CD4-positive, alpha-beta T cell treated with Interleukin-2 at 100 ng/mL for 4 hours (primary cell): Measurements from ENCODE around the gene RIPPLY3.

Experiments used
- DNase-seq: peaks from one replicate; pipeline ENCODE4 v3.0.0-alpha.2; 2020; ENCODE audit warnings: low spot score

Gene RIPPLY3

GRCh38 chr21:37006486-37007291, at the start of gene RIPPLY3:
Gene RIPPLY3 (plus strand): TSS chr21:37006702. CDS start chr21:37006773, 71 bp downstream.
- DNase-seq = no peak

- no peak for DNase-seq
These were observed 47.3 kb upstream of the RIPPLY3 start for GRCh38 chr21:36959020-36959835.

- no peak for DNase-seq
These were observed 45.7 kb upstream of the RIPPLY3 start for GRCh38 chr21:36960676-36961284.

GRCh38 chr21:36962098-36962780, 44.3 kb upstream of the RIPPLY3 start:
- DNase-seq = no peak

GRCh38 chr21:36964398-36964797, 42.1 kb upstream of the RIPPLY3 start:
- no peak for DNase-seq

GRCh38 chr21:36964827-36965719, 41.4 kb upstream of the RIPPLY3 start:
- no peak for DNase-seq

GRCh38 chr21:36965720-36966065, 40.8 kb upstream of the RIPPLY3 start:
- DNase-seq = no peak

GRCh38 chr21:36966066-36966820, 40.3 kb upstream of the RIPPLY3 start, which contains the start of gene HLCS:
Gene HLCS (minus strand): TSS chr21:36966669. CDS start chr21:36966638, 31 bp downstream.
- DNase-seq = peak; percentile 75

- peak; percentile 2 for DNase-seq
These were observed 39.4 kb upstream of the RIPPLY3 start for GRCh38 chr21:36966821-36967768.

- DNase-seq = no peak
These were observed 38.1 kb upstream of the RIPPLY3 start for GRCh38 chr21:36968414-36968813.

- DNase-seq = no peak
These were observed 37.5 kb upstream of the RIPPLY3 start for GRCh38 chr21:36968976-36969375.

GRCh38 chr21:36973986-36974850, 32.3 kb upstream of the RIPPLY3 start:
- DNase-seq = no peak

- DNase-seq = no peak
These were observed 31.7 kb upstream of the RIPPLY3 start for GRCh38 chr21:36974851-36975192.

- DNase-seq = no peak
These were observed 30.2 kb upstream of the RIPPLY3 start for GRCh38 chr21:36976228-36976861.

- peak; percentile 58 for DNase-seq
These were observed 29.4 kb upstream of the RIPPLY3 start for GRCh38 chr21:36976882-36977651.

GRCh38 chr21:36980280-36981048, 26.0 kb upstream of the RIPPLY3 start:
- no peak for DNase-seq
